A549 (cell line): Measurements from ENCODE around the gene MED13L.

ENCODE experiments used
- CBX2 ChIP-seq: fragments of 200-600 bp; sonication (generic); IDR thresholded peaks from 2 replicates; pipeline ENCODE4 v1.6.1; 2016; ENCODE audit warnings: low read depth, mild to moderate bottlenecking, borderline replicate concordance
- CBX8 ChIP-seq: fragments of 200-600 bp; sonication (generic); IDR thresholded peaks from 2 replicates; pipeline ENCODE4 v1.6.1; 2016
- EP300 ChIP-seq, 2 experiments: fragments of >200 bp; sonication (Bioruptor Twin); formaldehyde crosslinking; IDR thresholded peaks; 2 replicates in 1 of 2; 3 replicates in 1 of 2; pipeline ENCODE4 v1.6.1; 2016 to 2017
- FOSL2 ChIP-seq, 2 experiments: fragments of 450-650 bp in 1 of 2; fragments of >200 bp in 1 of 2; sonication (Bioruptor Twin) in 1 of 2; formaldehyde crosslinking; IDR thresholded peaks; 2 replicates each; pipeline versions ENCODE4 v1.5.0 to v1.6.1; 2016 to 2020; ENCODE audit warnings: mild to moderate bottlenecking in 1 of 2, moderate library complexity in 1 of 2
- PHF8 ChIP-seq: fragments of 200-600 bp; sonication (generic); IDR thresholded peaks from 2 replicates; pipeline ENCODE4 v1.6.1; 2016; ENCODE audit warnings: low read depth, mild to moderate bottlenecking, antibody characterized with exemption, moderate library complexity, borderline replicate concordance
- POLR2A ChIP-seq: IDR thresholded peaks from 2 replicates; pipeline ENCODE4 v1.6.1; 2012; ENCODE audit warnings: mild to moderate bottlenecking, low read length
- POLR2AphosphoS2 ChIP-seq: conservative IDR thresholded peaks from 2 replicates; pipeline ENCODE4 v1.6.1; 2012; ENCODE audit warnings: low read length, improper control_type of control experiment, inconsistent platforms
- RAD21 ChIP-seq, 2 experiments: fragments of >200 bp in 1 of 2; sonication (Bioruptor Twin) in 1 of 2; formaldehyde crosslinking in 1 of 2; IDR thresholded peaks in 1 of 2; conservative IDR thresholded peaks in 1 of 2; 2 replicates in 1 of 2; 3 replicates in 1 of 2; pipeline ENCODE4 v1.6.1; 2012 to 2018; ENCODE audit warnings: inconsistent platforms in 1 of 2
- RFX5 ChIP-seq: fragments of 450-650 bp; IDR thresholded peaks from 2 replicates; pipeline ENCODE4 v1.7.1; 2014; ENCODE audit warnings: antibody characterized with exemption, mild to moderate bottlenecking, moderate library complexity
- RNF2 ChIP-seq: fragments of 200-600 bp; sonication (generic); IDR thresholded peaks from 2 replicates; pipeline ENCODE4 v1.6.1; 2016; ENCODE audit warnings: low read depth, mild to moderate bottlenecking, antibody characterized with exemption, moderate library complexity, borderline replicate concordance
- SMC3 ChIP-seq: fragments of >200 bp; sonication (Bioruptor Twin); formaldehyde crosslinking; IDR thresholded peaks from 3 replicates; pipeline ENCODE4 v1.6.1; 2018; ENCODE audit warnings: inconsistent platforms
- TP53 ChIP-seq: fragments of 250-450 bp; sonication (Bioruptor Pico); IDR thresholded peaks from 2 replicates; pipeline ENCODE4 v1.5.0; 2021; ENCODE audit warnings: mild to moderate bottlenecking, moderate library complexity
- TF ChIP-seq, protein P1 (sequence below): fragments of >200 bp; sonication (Bioruptor Twin); formaldehyde crosslinking; IDR thresholded peaks from 3 replicates; pipeline ENCODE4 v1.5.1; 2016
- TF ChIP-seq, protein P2 (sequence below): fragments of 250-450 bp; sonication (Bioruptor Pico); IDR thresholded peaks from 2 replicates; pipeline ENCODE4 v1.5.0; 2021; ENCODE audit warnings: mild to moderate bottlenecking, moderate library complexity, borderline replicate concordance

DNA sequence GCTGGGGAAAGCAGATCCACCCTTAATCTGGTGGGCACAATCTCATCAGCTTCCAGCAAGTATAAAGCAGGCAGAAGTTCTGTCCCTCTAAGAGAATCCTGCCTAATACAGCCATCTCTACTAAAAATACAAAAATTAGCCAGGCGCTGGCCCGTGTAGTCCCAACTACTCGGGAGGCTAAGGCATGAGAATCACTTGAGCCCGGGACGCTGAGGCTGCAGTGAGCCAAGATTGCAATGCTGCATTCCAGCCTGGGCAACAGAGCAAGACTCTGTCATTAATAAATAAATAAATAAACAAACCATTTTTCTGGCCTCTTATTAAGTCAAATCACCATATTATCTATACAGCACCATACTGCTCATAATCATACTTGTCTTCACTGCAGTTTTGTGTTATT lies 111.2 kb downstream of the MED13L start:
- TF ChIP-seq, protein P1, sequence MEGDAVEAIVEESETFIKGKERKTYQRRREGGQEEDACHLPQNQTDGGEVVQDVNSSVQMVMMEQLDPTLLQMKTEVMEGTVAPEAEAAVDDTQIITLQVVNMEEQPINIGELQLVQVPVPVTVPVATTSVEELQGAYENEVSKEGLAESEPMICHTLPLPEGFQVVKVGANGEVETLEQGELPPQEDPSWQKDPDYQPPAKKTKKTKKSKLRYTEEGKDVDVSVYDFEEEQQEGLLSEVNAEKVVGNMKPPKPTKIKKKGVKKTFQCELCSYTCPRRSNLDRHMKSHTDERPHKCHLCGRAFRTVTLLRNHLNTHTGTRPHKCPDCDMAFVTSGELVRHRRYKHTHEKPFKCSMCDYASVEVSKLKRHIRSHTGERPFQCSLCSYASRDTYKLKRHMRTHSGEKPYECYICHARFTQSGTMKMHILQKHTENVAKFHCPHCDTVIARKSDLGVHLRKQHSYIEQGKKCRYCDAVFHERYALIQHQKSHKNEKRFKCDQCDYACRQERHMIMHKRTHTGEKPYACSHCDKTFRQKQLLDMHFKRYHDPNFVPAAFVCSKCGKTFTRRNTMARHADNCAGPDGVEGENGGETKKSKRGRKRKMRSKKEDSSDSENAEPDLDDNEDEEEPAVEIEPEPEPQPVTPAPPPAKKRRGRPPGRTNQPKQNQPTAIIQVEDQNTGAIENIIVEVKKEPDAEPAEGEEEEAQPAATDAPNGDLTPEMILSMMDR = no peak
- TF ChIP-seq EP300 (IDR thresholded peaks at IDR 0.05) (no peak), RAD21 (conservative IDR thresholded peaks at IDR 0.05 in 1 of 2, IDR thresholded peaks at IDR 0.05 in 1 of 2) (no peak), CBX8 (no peak), TP53 (no peak), POLR2AphosphoS2 (no peak), PHF8 (no peak), SMC3 (no peak), RNF2 (no peak), FOSL2 (IDR thresholded peaks at IDR 0.05) (no peak), FOSL2 (CRISPR knock-in tag; IDR thresholded peaks at IDR 0.05) (no peak), RFX5 (no peak), CBX2 (no peak), POLR2A (no peak)
- TF ChIP-seq, protein P2, sequence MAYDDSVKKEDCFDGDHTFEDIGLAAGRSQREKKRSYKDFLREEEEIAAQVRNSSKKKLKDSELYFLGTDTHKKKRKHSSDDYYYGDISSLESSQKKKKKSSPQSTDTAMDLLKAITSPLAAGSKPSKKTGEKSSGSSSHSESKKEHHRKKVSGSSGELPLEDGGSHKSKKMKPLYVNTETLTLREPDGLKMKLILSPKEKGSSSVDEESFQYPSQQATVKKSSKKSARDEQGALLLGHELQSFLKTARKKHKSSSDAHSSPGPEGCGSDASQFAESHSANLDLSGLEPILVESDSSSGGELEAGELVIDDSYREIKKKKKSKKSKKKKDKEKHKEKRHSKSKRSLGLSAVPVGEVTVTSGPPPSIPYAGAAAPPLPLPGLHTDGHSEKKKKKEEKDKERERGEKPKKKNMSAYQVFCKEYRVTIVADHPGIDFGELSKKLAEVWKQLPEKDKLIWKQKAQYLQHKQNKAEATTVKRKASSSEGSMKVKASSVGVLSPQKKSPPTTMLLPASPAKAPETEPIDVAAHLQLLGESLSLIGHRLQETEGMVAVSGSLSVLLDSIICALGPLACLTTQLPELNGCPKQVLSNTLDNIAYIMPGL (CRISPR knock-in tag) = no peak
